HL-60 (cell line): ENCODE results near the gene FCRLB.

Source experiments
- DNase-seq, 2 experiments: peaks; one replicate each; pipeline ENCODE4 v3.0.0-alpha.2; 2010 to 2020; ENCODE audit warnings: low read depth in 1 of 2, low spot score in 1 of 2
- H3K27ac ChIP-seq: fragments of 250-450 bp; sonication (Bioruptor Pico); replicated peaks from 2 replicates; pipeline ENCODE4 v1.5.1; 2020; ENCODE audit warnings: mild to moderate bottlenecking, moderate library complexity
- H3K27me3 ChIP-seq: fragments of 250-450 bp; sonication (Bioruptor Pico); 2 replicates; pipeline ENCODE4 v1.5.1; 2021; ENCODE audit warnings: mild to moderate bottlenecking, moderate library complexity; ENCODE audit not compliant: insufficient read depth, poor library complexity, severe bottlenecking
- H3K4me3 ChIP-seq: replicated peaks from 2 replicates; pipeline ENCODE4 v1.5.1; 2011; ENCODE audit warnings: mild to moderate bottlenecking, control low read depth, low read length; ENCODE audit not compliant: insufficient read depth
- CTCF ChIP-seq: IDR thresholded peaks from one replicate; pipeline ENCODE4 v1.5.1; 2011; ENCODE audit warnings: low read length, control low read depth, inconsistent platforms; ENCODE audit not compliant: insufficient read depth
- GABPA ChIP-seq: IDR thresholded peaks from 2 replicates; pipeline ENCODE4 v1.6.1; 2012; ENCODE audit warnings: low read depth
- POLR2AphosphoS5 ChIP-seq: IDR thresholded peaks from 2 replicates; pipeline ENCODE4 v1.6.1; 2012; ENCODE audit warnings: low read depth
- REST ChIP-seq: IDR thresholded peaks from 2 replicates; pipeline ENCODE4 v1.6.1; 2012; ENCODE audit warnings: low read depth; ENCODE audit not compliant: insufficient replicate concordance
- SPI1 ChIP-seq: IDR thresholded peaks from 2 replicates; pipeline ENCODE4 v1.6.1; 2012; ENCODE audit warnings: low read depth, mild to moderate bottlenecking, borderline replicate concordance

FCRLB gene

GRCh38 chr1:161749509-161750407 lies 28.4 kb downstream of the FCRLB start, which contains the start of gene DUSP12:
TSS of gene DUSP12 (plus strand) at chr1:161749786. CDS start at chr1:161749802, 16 bp downstream.
- peak within 1 kb of the TSS; percentile 96 for H3K4me3 ChIP-seq
- TF ChIP-seq SPI1 (no peak), REST (peak; percentile 68), CTCF (peak; percentile 0), GABPA (no peak; the same call in 1 of the 2 replicates), POLR2AphosphoS5 (peak; percentile 82)
- H3K27me3 ChIP-seq = no peaks in the 10 kb centered on the region
- H3K27ac ChIP-seq = peak within 1 kb of the TSS; percentile 87
- peak; percentile 93 to 97 for DNase-seq

GRCh38 chr1:161763522-161764098 lies 42.3 kb downstream of the FCRLB start:
- Histone ChIP-seq H3K27ac (no peak overlapping the region), H3K27me3 (no peaks in the 10 kb centered on the region), H3K4me3 (no peak overlapping the region)
- TF ChIP-seq GABPA (no peak), CTCF (peak; percentile 40), POLR2AphosphoS5 (no peak)
- DNase-seq = peak in 1 of 2 experiments; percentile 39

GRCh38 chr1:161766102-161766981 lies 45.0 kb downstream of the FCRLB start, which contains the start of gene ATF6:
TSS of gene ATF6 (plus strand) at chr1:161766320. CDS start at chr1:161766361, 41 bp downstream.
- TF ChIP-seq SPI1 = no peak
- TF ChIP-seq CTCF = no peak
- peak; percentile 83 for TF ChIP-seq POLR2AphosphoS5
- peak; percentile 67 for TF ChIP-seq GABPA
- no peaks in the 10 kb centered on the region for H3K27me3 ChIP-seq
- H3K27ac ChIP-seq = peak within 1 kb of the TSS; percentile 77
- H3K4me3 ChIP-seq = peak within 1 kb of the TSS; percentile 100
- peak; percentile 87 to 94 for DNase-seq

DNA sequence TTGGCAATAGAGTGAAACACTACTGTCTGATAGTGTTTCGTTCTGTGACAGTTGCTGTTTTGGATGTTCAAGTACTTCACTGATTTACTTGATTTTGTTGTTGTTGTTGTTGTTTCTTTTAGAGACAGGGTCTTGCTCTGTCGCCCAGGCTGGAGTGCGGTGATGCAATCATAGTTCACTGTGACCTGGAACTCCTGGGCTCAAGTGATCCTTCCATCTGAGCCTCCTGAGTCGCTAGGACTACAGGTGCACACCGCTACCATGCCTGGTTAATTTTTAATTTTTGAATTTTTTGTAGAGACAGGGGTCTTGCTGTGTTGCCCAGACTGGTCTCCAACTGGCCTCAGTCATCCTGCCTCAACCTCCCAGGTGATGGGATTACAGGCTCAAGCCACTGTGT lies 47.1 kb downstream of the FCRLB start:
- DNase-seq = no peak
- Histone ChIP-seq H3K27me3 (no peaks in the 10 kb centered on the region), H3K27ac (no peak overlapping the region), H3K4me3 (no peak overlapping the region)
- TF ChIP-seq POLR2AphosphoS5 (no peak), GABPA (no peak), CTCF (no peak), SPI1 (no peak), REST (no peak)
